ENCODE measurements around the gene DACT2.

DNA sequence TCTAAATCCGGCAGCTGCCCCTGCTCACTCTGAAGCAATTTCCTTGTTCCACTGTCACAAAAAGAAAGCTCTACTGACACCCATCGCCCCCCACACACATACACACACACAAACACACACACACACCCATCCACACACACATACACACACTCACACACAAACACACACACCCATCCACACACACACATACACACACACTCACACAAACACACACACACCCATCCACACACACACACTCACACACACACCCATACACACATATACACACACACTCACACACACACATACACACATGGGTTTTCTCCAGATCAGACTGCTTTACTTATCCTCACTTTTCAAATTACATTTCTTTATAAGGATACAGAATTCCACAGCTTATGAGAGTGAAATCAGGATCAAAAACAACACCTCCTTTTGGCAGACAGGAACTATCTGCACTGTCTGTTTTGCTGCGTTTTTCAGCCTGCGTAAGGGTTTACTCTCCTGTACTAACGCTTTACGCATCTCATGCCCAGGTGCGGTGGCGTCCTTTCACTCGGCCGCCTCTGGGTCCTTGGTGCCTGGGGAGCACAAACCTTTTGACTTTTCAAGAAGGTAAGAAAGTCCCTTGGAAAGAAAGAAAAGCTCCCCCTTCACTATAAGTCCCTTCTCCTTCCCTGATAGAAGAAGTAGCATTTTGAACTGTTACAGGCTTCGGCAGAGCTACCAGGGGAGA, 8.0 kb downstream of the DACT2 start:
- TF ChIP-seq GATA2 (IDR thresholded peaks at IDR 0.05; ENCODE audit: low read depth, low read length), result no peak
- no peak for TF ChIP-seq GATA3 (IDR thresholded peaks at IDR 0.05; ENCODE audit: low read depth, low read length)
